SIG-M5 treated with dmso at 0.1 percent for 504 hours (cell line): ENCODE results near the gene PDE6A.
"Not testable (repeated sequence)": the region's sequence is repeated elsewhere in the genome, so short reads cannot be mapped to it uniquely, and the experiment has no call there.

Experiments used
- DNase-seq: peaks from one replicate; lab custom pipeline; 2025; ENCODE audit not compliant: unreplicated experiment; lab: John Stamatoyannopoulos, UW

PDE6A gene

DNA sequence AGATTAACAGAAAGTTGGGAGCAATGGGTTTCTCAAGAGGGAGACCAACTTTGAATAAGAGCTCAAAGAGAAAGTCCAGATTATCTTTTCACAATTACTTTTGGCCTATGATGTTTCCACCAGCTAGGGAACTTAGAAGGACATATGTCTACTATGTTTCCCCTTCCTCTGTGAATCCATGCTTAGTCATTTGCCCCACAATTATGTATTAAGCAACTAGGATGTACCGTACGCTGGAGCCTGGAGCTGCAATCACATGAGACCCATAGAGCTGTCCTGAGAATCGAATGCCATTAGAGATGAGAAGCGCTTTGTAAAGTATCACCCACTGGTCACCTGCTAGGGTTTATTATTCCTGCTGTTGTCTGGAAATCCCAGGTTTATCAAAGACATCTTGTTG is 78.8 kb downstream of the PDE6A start:
- peak; percentile 33 for DNase-seq

GRCh38 chr5:149863830-149864229 is 80.8 kb downstream of the PDE6A start:
- DNase-seq = peak; percentile 39

DNA sequence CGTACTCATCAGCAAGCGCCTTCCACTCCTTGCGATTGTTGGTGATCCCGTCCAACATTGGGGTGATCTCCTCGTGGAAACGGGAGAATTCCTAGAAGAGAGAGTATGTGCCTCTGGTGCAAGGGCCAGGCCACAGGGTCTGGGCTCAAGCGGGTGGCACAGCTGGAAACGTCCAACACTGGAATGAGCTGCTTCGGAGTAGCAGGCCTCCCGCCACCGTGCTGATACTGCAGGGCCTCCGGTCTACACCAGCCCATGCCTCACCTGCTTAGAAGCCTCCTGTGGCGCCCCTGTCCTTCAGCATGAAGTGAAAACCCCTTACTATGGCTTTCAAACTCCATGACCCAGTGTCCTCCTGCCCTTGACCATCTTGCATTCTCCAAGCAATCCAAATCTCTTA is 81.4 kb downstream of the PDE6A start:
- DNase-seq = no peak

- DNase-seq = no peak
These were observed 83.7 kb downstream of the PDE6A start for GRCh38 chr5:149860801-149861322.

DNA sequence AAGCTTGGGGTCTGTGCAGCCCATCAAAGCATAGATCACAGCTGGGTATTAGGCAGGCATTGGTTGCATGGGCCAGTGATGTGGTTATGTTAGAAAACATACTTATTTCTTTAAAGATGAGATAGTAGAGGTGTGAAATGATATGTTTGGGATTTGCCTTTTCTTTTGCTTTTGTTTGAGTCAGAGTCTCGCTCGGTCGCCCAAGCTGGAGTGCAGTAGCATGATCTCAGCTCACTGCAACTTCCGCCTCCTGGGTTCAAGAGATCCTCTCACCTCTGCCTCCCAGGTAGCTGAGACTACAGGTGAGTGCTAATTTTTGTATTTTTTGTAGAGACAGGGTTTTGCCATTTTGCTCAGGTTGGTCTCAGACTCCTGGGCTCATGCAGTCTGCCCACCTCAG is 84.8 kb downstream of the PDE6A start:
- no peak for DNase-seq

GRCh38 chr5:149858481-149858880 is 86.1 kb downstream of the PDE6A start:
- not testable (repeated sequence) for DNase-seq

DNA sequence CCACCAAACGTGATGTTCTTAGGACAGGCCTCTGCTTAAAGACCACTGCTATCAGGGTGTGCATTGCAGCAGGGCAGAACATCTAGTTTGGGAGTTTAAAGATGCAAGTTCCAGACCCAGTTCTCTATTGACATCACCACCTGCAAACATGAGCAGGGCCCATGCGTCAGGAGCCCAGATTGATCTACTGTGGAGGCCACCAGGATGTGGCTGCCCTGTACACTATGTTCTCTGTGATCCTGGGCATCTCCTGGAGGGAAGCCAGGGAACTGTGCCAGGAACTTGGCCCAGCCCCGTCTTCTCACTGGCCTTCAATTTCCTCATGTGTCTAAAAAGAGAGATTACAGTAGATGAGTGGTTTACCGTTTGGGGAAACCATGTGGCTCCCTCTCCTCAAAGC is 87.1 kb downstream of the PDE6A start:
- no peak for DNase-seq

- no peak for DNase-seq
These were observed 89.2 kb downstream of the PDE6A start for GRCh38 chr5:149855366-149855765.

GRCh38 chr5:149854866-149855265 is 89.7 kb downstream of the PDE6A start:
- DNase-seq = no peak

GRCh38 chr5:149853701-149854100 is 90.9 kb downstream of the PDE6A start:
- no peak for DNase-seq

GRCh38 chr5:149853331-149853648 is 91.3 kb downstream of the PDE6A start:
- no peak for DNase-seq

GRCh38 chr5:149852641-149853330 is 91.8 kb downstream of the PDE6A start:
- DNase-seq = peak; percentile 9

DNA sequence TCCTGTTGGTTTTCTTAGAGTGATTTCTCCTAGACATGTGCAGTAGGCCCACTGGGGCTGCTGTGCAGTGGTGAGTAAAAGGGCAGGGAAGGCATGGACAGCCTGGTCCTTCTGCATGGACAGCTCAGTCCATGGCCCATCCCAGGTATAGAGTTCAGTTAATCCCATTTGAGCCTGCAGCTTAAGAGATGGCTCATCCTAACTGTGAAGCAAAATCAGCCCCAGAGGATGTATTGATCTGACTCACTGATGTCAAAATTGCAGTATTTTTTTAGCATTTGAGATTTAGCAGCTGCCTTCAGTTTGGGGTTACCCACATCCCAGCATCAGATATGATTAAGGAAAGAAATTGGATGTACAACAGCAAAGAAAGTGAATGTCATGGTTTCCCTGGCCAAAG is 93.4 kb downstream of the PDE6A start:
- DNase-seq = no peak

DNA sequence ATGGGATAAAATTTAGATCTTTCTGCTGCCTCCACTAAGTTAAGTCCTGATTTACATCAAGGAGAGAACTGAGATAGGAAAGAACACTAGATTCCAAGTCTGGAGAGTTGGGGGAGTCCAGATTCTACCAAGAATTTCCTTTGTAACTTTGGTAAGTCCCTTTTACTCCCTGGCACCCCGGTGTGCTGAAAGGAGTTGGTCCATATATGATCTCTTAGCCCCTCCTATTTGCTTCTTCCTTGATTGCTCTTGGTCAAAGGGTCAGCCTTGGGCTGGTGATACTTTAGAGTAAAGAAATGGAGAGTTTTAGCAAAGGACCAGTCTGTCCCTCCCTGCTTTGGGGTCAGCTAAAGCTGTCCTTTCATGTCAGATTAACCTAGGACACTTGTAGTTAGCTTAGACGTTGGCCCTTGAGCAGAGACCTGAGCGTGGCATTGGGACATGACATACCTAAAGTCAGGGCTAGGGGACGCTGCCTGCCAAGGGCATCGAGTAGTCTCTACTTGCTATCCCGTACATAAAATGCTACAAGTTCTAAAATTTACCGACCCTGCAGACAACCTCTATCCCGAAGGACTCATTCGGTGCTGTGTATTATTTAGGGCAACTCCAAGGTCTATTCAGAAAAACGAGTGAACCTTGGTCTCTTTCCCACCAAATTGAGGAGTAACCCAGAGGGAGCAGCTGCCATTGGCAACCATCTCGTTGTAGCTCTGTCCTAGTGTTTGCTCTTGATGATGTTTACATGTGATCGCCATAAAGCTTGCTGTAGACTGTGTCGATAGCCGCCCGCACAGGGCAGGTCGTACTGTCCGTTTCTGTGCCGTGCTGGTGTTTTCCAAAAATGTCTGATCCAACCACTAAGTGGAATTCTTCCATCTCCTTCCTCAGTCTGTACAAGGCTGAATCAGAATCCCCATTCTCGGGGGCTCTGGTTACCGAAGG is 94.4 kb downstream of the PDE6A start:
- no peak for DNase-seq

DNA sequence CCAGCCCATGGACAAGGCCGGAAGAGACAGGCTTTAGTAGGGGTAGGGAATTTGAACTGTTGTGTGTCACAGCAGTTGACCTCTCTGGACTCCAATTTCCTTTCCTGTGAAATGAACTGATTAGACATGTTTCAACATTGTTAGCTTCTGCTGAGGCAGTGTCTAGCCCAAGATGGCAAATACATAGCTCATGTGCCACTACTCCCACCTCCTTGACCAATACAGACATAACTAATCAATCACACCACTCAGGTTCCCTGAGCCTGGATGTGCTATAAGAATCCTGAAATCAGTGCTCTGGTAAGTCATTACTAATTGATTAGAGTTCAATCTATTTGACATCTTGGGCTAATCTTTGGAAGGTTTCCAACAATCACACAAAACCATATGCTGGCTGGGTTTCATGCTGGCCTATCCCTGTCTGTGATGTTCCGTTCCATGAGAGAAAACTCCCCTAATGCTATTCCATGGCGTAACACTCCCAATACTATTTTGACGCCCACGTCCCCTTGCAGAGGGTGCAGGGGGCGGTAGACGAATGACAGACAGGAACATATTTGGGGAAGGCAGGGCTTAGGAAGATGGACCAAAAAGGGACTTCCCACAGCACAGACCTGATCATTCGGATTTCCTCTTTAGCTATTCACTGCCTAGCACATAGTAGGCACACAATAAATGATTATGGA is 95.2 kb downstream of the PDE6A start:
- DNase-seq = no peak

GRCh38 chr5:149847611-149848010 is 97.0 kb downstream of the PDE6A start:
- DNase-seq = no peak

GRCh38 chr5:149846021-149846420 is 98.6 kb downstream of the PDE6A start:
- DNase-seq = no peak

DNA sequence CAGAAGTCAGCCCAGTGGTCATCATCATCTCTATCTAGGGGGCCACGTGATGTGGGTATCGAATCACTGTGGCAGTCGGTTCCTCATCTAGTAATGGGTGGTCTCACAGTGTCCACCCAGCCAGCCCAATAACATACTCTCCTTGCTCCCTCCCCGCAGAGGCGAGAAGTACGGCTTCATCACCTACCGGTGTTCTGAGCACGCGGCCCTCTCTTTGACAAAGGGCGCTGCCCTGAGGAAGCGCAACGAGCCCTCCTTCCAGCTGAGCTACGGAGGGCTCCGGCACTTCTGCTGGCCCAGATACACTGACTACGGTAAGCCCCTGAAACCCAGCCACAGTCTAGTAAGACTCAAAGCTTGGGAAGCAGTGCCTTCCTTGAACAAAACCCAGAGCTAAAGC is 99.0 kb downstream of the PDE6A start:
- DNase-seq = no peak

- no peak for DNase-seq
These were observed 102.5 kb downstream of the PDE6A start for GRCh38 chr5:149841851-149842793.

GRCh38 chr5:149840226-149840825 is 104.3 kb downstream of the PDE6A start:
- no peak for DNase-seq
